ENCODE data around the gene GMIP.

- TF ChIP-seq POLR2A (IDR thresholded peaks at IDR 0.05) (no peak), CTCF (IDR thresholded peaks at IDR 0.05) (no peak)
Measured at GRCh38 chr19:19644054-19644388, 564 bp upstream of the GMIP start.

All from thyroid gland (tissue), 4 donors.